SKM-1 (cell line): ENCODE data around the gene PIP4K2C.
"Not testable (repeated sequence)": the region's sequence is repeated elsewhere in the genome, so short reads cannot be mapped to it uniquely, and the experiment has no call there.

ENCODE experiments used
- DNase-seq: peaks from one replicate; lab custom pipeline; 2025; ENCODE audit not compliant: unreplicated experiment; lab: John Stamatoyannopoulos, UW

Gene PIP4K2C

DNA sequence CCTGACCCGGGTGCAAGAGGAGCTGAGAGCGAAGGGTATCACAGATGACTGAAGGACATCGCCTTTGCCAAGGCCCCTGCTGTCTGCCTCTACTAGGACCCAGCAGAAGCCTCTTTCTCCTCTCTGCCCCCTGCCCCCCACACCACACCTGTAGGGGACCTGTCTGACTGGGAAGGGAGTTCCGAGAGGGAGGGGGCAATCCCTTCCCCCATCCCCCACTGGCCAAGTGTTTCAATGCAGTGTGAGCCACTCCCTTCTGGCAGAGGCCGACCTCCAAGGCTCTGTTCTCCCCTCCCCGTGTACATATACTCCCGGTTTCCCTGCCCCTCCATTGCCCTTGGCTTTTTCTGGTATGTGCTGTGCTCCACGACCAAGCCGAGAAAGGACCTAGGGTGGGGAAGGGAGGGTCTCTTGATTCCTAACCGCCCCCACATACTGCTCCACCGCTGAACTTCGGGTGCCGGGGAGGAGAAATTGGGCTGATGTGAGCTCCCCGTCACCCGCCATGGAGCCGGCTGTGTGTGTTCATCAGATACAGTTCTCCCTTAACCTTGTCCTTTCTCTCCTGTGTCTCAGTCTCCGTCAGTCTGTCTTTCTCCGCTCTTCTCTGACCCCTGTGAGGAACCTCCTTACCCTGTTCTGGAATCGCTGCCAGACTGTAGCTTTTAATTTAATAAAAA lies 18.2 kb downstream of the PIP4K2C start:
- DNase-seq, result no peak

DNA sequence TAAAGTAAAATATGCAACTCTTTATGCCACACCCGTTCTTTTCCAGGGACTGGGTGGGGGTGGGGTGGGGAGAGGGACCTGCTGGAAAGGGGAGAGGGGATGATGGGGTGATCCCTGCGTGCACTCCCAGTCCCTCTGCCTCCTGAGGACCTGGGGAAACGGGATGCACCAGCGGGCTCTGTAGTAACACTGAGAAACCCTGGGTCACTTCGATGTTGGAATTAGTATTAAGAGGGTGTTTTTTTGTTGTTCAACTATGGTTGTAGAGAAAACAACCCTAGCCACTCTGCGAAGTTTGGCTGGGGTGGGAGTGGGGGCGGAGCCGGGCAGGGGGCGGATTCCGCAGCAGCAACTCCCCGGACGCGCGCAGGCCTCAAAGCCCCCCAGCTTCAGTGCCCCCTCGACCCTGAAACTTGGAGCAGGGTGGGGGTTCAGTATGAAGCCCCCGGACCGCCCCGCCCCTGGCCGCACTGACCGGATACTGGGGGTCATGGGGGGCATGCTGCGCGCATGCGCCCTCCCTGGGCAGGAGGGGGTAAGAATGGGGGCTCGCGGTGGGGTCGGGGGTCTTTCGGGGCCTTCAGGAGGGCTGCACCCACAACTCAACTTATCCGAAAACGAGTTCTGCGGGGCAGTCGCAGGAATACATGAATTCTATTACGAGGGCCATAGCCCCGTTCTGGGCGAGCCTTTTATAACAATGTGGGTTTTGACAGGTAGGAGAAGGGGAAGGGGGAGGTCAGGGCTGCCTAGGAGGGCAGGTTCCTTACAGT lies 19.0 kb downstream of the PIP4K2C start:
- no peak for DNase-seq

DNA sequence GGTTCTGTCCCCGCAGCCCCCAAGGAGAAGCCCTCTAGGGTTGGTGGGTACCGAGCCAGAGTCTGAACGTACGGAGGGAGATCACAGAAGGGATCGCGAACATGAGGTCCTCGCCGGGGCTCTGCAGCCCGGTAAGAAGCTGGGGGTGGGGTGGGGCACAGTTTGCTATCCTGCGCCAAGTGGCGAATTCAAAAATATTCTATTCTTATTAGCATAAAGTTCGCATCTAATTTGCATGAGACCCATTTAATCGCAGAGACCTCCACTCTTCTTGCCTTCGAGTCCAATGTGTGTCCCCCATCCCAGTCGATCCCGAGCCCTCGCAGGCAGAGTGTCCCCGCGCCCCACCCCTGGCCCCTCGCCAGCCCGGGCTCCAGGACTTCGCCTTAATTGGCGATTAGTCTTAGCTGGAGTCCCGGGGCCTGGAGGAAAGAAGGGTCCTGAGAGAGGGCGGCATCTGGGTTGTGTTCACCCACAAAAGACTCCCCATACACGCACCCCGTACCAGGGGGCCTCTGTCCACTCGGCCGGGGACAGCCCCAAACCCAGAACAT lies 19.6 kb downstream of the PIP4K2C start:
- no peak for DNase-seq

DNA sequence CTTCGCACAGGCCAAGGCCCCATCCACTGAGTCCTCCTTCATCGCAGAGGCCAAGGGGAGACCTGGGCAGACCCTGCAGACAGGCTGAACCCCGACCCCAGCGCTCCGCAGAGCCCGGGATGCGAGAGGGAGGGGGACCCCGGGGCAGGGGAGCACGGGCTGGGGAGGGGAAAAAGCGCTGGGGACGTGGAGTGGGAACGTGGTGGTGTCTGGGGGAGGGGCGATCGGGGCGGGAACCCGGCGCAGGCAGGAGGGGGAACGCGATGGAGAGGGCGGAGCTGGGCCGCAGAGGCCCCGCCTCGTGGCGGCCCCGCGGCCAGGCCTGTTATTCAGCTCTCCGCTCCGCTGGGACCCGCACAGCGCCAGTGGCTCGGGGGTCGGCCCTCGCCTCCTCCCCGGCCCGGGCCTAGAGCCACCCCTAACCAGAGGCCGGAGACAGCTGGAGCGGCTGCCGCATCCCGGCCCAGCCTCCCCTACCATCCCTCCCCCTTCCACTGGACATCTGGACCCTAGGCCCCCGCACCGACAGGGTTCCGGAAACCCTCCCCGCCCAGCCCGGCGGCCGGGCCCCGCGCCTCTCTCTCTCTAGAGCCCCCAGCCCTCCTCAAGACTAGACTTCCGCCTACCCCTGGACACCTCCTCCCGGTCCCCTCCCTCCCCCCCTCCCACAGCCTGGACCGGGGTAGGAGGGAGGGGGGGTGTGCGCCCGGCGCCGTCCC lies 20.3 kb downstream of the PIP4K2C start, which contains the start of gene ARHGEF25:
TSS of gene ARHGEF25 (plus strand) at position 328 of the 719 bp plus-strand sequence. CDS start 460 bp downstream, outside the sequence.
- DNase-seq, result no peak

DNA sequence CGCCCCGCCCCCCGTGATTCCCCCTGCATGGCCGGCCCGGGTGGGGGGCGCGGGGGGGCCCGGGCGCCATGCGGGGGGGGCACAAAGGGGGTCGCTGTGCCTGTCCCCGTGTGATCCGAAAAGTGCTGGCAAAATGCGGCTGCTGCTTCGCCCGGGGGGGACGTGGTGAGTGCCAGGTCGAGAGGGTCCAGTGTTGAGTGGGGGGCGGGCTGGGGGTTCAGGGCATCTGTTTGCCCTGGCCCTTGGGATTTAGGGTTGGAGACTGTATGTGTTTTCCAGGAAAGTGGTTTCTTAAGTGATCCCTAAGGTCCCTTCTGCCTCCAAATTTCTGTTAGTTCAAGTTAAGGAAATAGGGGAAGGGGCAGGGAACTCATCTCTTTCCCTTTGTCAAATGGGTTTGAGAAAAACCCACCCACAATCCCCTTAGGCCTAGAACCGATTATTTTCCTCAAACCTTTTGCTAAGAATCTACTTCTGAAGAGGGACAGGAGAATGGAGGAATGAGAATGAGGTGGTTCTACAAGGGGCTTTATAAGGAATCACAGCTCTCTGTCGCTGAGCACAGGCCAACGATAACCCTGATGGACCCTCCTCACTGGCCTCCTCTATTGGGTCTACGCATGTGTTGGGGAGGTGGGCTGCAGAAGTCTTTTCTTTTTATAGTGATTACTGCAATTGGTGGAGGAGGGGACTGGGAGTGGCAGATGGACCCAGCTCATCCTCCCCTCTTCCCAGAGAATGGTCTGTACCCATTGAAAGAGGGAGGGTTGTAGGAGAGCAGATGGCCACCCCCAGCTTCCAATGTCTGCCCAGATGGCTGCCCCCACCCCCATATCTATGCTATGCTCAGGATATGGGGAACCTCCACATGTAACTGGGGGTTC lies 21.1 kb downstream of the PIP4K2C start:
- no peak for DNase-seq

DNA sequence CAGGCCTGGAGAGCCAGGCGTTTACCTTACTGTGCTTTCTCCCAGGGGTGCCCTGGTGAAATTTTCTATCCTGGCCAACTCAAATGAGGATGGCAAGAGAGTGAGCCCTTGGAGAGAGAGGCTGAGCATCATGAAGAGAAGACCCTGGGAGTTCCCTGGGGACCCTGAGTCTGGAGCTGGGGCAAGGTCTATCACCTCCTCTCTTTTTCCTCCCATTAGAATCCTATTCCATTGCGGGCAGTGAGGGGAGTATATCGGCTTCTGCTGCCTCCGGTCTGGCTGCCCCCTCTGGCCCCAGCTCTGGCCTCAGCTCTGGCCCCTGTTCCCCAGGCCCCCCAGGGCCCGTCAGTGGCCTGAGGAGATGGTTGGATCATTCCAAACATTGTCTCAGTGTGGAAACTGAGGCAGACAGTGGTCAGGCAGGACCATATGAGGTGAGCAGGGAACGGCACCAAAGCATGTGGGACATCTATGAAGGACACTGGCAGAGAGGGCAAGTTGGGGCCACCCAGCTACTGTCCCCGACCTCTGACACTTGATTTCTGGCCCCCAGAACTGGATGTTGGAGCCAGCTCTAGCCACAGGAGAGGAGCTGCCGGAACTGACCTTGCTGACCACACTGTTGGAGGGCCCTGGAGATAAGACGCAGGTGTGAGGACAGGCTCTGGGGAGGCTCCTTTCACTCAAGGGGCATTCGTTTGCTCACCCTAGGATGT lies 21.9 kb downstream of the PIP4K2C start:
- no peak for DNase-seq

DNA sequence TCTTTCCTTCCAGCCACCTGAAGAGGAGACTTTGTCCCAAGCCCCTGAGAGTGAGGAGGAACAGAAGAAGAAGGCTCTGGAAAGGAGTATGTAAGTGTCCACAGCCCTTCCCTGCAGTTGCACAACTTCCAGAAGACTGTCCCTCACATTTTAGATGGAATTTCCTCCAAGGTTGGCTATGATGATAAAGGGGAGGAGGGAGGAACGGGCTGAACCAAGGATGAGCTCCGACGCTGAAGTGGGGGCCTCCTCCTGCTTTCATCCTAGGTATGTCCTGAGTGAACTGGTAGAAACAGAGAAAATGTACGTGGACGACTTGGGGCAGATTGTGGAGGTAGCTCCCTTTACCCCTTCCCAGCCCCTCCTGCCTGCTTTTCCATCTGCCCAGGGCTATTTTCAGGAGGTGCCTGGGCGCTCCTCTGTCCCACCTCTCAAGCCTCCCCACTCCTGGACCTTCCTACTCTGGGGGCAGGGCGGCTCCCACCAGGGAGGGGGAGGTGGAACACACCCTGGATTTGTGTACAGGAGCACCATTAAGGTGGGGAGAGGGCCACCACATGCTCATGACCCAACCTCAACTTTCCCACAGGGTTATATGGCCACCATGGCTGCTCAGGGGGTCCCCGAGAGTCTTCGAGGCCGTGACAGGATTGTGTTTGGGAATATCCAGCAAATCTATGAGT lies 22.6 kb downstream of the PIP4K2C start:
- DNase-seq, result no peak

DNA sequence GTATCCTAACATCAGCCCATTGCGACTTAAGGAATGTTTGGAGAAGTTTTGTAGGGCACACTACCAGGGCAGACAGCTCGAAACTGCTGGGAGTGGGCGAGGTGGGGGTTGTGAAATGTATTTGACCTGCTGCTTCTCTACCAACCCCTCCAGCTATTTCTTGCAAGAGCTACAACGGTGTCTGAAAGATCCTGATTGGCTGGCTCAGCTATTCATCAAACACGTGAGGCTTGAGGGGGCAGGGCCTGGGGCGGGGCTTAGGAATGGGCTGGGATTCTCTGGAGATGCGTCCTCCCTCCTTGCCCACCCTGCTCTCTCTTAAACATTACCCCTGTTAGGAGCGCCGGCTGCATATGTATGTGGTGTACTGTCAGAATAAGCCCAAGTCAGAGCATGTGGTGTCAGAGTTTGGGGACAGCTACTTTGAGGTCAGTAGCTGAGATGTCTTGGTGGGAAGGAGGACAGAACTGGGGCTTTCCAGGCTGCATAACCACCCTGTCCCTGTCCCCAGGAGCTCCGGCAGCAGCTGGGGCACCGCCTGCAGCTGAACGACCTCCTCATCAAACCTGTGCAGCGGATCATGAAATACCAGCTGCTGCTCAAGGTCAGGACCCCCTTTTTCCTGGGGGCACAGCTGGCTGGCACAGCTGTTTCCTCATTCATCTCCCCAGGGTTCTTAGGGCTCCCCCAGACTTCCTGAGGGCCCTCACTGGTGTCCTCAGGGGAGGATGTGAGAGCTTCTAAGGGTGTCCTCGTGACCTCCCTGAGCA lies 23.4 kb downstream of the PIP4K2C start:
- no peak for DNase-seq

DNA sequence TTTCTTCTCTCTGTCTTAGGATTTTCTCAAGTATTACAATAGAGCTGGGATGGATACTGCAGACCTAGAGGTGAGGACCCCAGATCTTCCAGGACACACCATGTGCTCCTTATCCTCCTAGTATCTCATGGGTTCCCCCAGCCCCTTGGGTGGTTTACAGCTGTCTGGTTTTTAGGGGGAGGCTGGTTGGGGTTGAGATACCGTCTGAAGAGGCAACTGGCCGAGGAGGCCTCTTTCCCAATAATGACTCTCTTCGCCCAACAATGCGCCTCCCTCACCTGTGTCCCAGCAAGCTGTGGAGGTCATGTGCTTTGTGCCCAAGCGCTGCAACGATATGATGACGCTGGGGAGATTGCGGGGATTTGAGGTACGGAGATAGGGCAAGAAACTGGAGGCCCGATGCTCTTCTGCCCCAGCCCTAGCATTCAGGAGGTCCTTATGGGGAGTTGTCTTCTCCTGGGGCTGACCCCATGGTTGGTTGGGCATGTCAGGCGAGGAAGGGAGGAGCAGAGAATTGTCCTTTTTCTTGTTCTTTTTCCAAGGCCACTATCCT lies 24.0 kb downstream of the PIP4K2C start:
- DNase-seq, result no peak

DNA sequence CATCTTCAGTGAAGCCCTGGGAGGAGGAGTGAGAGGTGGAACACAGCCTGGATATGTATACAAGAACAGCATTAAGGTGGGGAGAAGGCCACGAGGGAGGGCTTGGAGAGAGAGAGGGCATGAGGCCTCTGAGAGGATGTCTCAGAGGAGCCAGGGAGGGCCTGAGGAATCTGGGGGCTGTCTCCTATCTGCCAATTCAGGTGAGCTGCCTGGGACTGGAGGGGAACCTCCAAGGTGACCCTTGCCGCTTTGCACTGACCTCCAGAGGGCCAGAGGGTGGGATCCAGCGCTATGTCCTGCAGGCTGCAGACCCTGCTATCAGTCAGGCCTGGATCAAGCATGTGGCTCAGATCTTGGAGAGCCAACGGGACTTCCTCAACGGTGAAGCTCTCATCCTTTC lies 24.6 kb downstream of the PIP4K2C start:
- DNase-seq, result no peak

DNA sequence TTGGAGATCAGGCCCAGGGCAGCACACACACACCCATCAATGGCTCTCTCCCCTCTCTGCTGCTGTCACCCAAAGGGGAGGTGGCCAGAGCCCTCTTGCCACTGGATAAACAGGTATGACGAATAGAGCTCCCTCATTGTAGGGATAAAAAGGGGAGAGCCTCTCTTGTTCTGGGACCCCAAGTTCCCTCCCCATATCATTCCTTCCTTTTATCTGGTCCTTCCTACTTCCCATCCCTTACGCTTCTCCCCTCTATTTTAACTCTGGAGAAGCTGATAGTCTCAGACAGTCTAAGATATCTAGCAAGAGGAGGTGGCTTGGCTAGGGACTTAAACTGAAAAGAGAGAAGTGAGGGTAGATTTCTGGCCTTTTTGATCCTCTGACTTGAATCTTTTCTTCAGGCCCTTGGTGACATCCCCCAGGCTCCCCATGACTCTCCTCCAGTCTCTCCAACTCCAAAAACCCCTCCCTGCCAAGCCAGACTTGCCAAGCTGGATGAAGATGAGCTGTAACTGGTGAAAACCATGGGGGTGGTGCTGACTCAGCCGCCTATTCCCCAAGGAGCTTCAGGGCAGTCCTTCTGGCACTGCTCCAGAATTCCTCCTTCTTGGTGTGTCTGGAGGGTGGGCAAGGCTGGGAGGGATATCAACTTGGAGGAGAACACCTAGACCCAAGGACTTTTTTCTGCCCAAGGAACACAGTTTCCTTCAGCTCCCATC lies 25.6 kb downstream of the PIP4K2C start:
- no peak for DNase-seq

DNA sequence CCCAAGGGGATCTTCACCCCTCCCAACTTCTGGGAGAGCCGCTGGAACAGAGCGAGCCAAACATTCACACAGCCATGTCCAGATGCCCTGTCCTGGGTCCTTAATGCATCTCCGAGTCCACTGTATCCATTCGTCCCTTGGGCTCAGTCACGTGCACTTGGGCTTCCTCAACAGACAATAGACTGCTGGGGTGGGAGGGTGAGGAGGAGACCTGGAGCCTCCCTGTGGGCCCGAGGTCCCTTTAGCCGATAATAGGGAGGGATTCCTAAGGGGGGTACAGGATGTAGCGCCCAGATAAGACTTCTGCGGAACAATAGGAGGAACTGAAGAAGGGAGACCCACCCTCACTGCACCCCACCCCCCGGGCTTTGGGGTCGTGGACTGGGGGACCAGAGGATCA lies 26.9 kb downstream of the PIP4K2C start:
- DNase-seq, result no peak

DNA sequence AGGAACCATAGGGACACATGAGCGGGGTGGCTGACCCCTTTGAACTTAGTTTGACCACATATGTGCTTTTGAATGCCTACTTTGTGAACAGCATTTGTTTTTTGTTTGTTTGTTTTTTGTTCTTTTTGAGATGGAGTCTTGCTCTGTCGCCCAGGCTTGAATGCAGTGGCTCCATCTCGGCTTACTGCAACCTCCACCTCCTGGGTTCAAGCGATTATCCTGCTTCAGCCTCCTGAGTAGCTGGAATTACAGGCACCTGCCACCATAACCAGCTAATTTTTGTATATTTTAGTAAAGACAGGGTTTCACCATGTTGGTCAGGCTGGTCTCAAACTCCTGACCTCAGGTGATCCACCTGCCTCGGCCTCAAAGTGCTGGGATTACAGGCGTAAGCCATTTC lies 27.4 kb downstream of the PIP4K2C start:
- DNase-seq, result not testable (repeated sequence)

DNA sequence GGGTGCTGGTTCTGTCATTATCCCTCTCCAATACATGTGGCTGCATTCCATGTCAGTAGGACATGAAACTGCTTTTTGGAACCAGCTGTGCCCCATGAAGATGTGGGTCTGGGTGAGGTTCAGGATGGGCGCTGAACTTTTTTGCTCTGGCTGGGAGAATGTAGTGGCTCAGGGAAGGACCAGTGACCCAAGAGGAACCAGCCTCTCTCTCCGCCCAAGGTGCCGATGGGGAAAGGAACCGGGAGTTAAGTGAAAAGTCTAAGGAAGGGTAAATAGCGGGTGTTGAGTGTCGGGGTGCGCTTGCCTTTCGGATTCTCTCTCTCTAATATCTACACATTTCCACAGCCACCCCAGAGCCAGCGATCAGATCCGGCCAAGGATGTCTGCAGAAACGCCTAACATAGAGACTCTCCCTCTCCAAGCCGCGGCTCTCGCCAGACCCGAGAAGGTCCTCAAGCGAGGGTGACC lies 28.0 kb downstream of the PIP4K2C start:
- no peak for DNase-seq

DNA sequence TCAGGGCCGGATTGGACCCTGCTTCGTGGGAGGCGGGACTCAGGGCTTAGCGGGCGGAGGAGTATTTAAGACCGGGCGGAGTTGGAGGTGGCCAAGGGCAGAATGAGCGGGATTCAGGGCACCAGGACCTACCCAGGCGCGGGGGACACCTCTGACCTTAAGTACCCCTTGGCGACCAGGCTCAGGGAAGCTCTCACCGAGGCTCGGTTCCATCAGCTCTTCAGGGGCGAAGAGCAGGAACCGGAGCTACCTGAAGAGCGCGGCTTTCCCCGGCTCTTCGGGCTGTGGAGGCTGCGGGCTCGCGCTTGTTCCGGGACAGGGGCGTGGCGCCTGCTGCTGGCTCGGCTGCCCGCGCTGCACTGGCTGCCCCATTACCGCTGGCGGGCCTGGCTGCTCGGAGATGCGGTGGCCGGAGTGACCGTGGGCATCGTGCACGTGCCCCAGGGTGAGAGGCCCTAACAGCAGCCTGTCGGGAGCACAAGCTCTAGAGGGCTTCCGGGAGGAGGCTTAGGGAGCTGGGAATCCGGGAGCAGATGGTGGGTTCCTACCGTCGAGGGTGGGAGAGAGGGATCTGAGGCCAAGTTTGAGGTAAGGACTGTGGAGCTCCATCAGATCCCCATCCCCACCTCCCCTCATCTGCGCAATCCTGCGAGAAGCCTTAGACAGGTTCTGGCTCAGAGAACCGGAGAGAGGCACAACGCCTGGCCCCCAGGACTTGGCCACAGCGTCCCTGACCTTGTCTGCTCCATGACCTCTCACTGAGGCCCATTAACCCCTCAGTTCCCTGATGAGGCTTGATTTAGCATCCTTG lies 28.6 kb downstream of the PIP4K2C start:
- DNase-seq, result no peak

DNA sequence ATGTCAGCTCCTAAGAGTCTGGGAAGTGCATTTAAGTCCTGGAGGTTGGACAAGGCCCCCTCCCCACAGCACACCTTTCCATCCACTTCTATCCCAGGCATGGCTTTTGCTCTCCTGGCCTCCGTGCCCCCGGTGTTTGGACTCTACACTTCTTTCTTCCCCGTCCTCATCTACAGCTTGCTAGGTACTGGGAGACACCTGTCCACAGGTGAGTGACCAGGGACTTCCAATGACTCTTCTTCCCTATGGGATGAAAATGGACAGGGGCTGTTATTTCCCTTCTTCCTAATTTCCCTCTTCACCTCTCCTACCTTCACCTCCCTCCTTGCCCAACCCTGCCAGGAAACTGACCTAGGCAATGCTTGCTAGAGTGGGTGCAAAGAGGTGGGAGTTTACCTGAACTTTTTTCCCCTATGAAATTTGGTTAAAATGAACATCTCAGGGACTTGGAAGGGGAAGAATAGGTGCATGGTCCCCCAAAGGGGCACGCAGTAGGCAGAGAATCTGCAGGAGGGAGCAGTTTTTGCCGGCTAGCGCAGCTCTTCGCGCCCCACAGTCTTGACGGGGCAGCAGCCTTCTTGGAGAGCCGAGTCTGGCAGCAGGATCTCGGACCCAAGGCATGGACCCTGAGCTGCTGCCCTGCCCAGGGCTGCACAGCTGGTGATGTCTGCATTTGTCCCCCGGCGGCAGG lies 29.4 kb downstream of the PIP4K2C start:
- no peak for DNase-seq
